CD14-positive monocyte (primary cell): Measurements from ENCODE around the gene BOD1L1. TPM values are rescaled to one million over a fixed set of nuclear protein-coding genes. Genes with fewer than 3 reads are reported as not detected.

ENCODE experiments used
- DNase-seq, 3 donors: peaks; one replicate each; pipeline ENCODE4 v3.0.0-alpha.2; 2011 to 2022
- H2AFZ ChIP-seq: 2 replicates; pipeline ENCODE4 v1.6.0; 2012; ENCODE audit warnings: mild to moderate bottlenecking, low read depth, low read length, inconsistent platforms; ENCODE audit not compliant: insufficient read depth, poor library complexity, severe bottlenecking
- H3K27ac ChIP-seq, 2 donors: 1 replicate in 1 of 2; 2 replicates in 1 of 2; pipeline ENCODE4 v1.5.1; 2012 to 2013; ENCODE audit warnings: low read length in 2 of 2, control low read depth in 1 of 2, inconsistent platforms in 1 of 2, low read depth in 1 of 2, mild to moderate bottlenecking in 1 of 2
- H3K27me3 ChIP-seq, 2 donors: one replicate each; pipeline versions ENCODE4 v1.6.0 to v1.6.1; 2011 to 2013; ENCODE audit warnings: low read length in 2 of 2; ENCODE audit not compliant: control insufficient read depth in 2 of 2, insufficient read depth in 2 of 2
- H3K36me3 ChIP-seq, 2 donors: replicated peaks in 1 of 2; 1 replicate in 1 of 2; 2 replicates in 1 of 2; pipeline versions ENCODE4 v1.5.1 to v1.6.1; 2012 to 2013; ENCODE audit warnings: low read length in 2 of 2, control low read depth in 1 of 2, inconsistent platforms in 1 of 2, mild to moderate bottlenecking in 1 of 2; ENCODE audit not compliant: insufficient read depth in 2 of 2, control insufficient read depth in 1 of 2
- H3K4me1 ChIP-seq, 2 donors: 1 replicate in 1 of 2; 2 replicates in 1 of 2; pipeline versions ENCODE4 v1.5.1 to v1.6.1; 2012 to 2013; ENCODE audit warnings: low read length in 2 of 2, control low read depth in 1 of 2, inconsistent platforms in 1 of 2, mild to moderate bottlenecking in 1 of 2, moderate library complexity in 1 of 2; ENCODE audit not compliant: insufficient read depth in 2 of 2, control insufficient read depth in 1 of 2
- H3K4me2 ChIP-seq: replicated peaks from 2 replicates; pipeline ENCODE3; 2012; ENCODE audit warnings: low read length, moderate library complexity, mild to moderate bottlenecking; ENCODE audit not compliant: poor library complexity, severe bottlenecking; ENCODE audit errors: extremely low read depth
- H3K4me3 ChIP-seq, 3 experiments: fragments of 200-600 bp in 1 of 3; sonication (generic) in 1 of 3; replicated peaks in 1 of 3; 1 replicate in 2 of 3; 2 replicates in 1 of 3; pipeline ENCODE4 v1.5.1; 2011 to 2013; ENCODE audit warnings: low read length in 3 of 3, mild to moderate bottlenecking in 3 of 3, control low read depth in 2 of 3, low read depth in 2 of 3, inconsistent platforms in 1 of 3, moderate library complexity in 1 of 3
- H3K79me2 ChIP-seq: 2 replicates; pipeline ENCODE4 v1.6.0; 2012; ENCODE audit warnings: mild to moderate bottlenecking, control low read depth, inconsistent platforms, low read length, moderate library complexity; ENCODE audit not compliant: insufficient read depth
- H3K9ac ChIP-seq: 2 replicates; pipeline ENCODE4 v1.6.0; 2017; ENCODE audit warnings: low read length, mild to moderate bottlenecking; ENCODE audit not compliant: insufficient read depth, poor library complexity, severe bottlenecking
- H3K9me3 ChIP-seq, 2 donors: replicated peaks in 1 of 2; 1 replicate in 1 of 2; 2 replicates in 1 of 2; pipeline versions ENCODE4 v1.5.1 to v1.6.1; 2012 to 2013; ENCODE audit warnings: low read length in 2 of 2, control low read depth in 1 of 2; ENCODE audit not compliant: control insufficient read depth in 1 of 2, insufficient read depth in 1 of 2
- H4K20me1 ChIP-seq: 2 replicates; pipeline ENCODE4 v1.6.0; 2012; ENCODE audit warnings: mild to moderate bottlenecking, low read length, control low read depth, moderate library complexity; ENCODE audit not compliant: insufficient read depth
- H3K27ac Mint-ChIP-seq, 7 donors: one replicate each; pipeline ENCODE4 v1.8.0; 2020; ENCODE audit warnings: mild to moderate bottlenecking in 7 of 7, mixed read lengths in 7 of 7, moderate library complexity in 6 of 7, inconsistent platforms in 2 of 7
- H3K27me3 Mint-ChIP-seq, 3 donors: one replicate each; pipeline ENCODE4 v1.8.0; 2021 to 2022; ENCODE audit warnings: low read depth in 3 of 3, mild to moderate bottlenecking in 3 of 3, mixed read lengths in 3 of 3, moderate library complexity in 3 of 3, inconsistent platforms in 1 of 3
- H3K36me3 Mint-ChIP-seq, 2 donors: one replicate each; pipeline ENCODE4 v1.8.0; 2020; ENCODE audit warnings: mixed read lengths in 2 of 2, inconsistent platforms in 1 of 2, mild to moderate bottlenecking in 1 of 2
- H3K4me1 Mint-ChIP-seq: one replicate; pipeline ENCODE4 v1.8.0; 2020; ENCODE audit warnings: mild to moderate bottlenecking, mixed read lengths
- H3K4me3 Mint-ChIP-seq, 2 donors: one replicate each; pipeline ENCODE4 v1.8.0; 2020; ENCODE audit warnings: mild to moderate bottlenecking in 2 of 2, mixed read lengths in 2 of 2, moderate library complexity in 1 of 2
- H3K9me3 Mint-ChIP-seq, 7 donors: one replicate each; pipeline ENCODE4 v1.8.0; 2020 to 2022; ENCODE audit warnings: mixed read lengths in 7 of 7, mild to moderate bottlenecking in 6 of 7, moderate library complexity in 6 of 7, inconsistent platforms in 2 of 7
- CTCF ChIP-seq: fragments of 200-600 bp; IDR thresholded peaks from one replicate; pipeline ENCODE4 v1.8.0; 2022; ENCODE audit warnings: antibody characterized with exemption, mild to moderate bottlenecking
- WGBS: methylation state at CpG from one replicate; pipeline ENCODE4 v1.1.5; 2013; ENCODE audit warnings: missing lambda C conversion rate; ENCODE audit not compliant: insufficient coverage; 5-methylcytosine and 5-hydroxymethylcytosine counted together
- intact Hi-C, 2 donors: fragments of 100-400 bp; cut with micrococcal nuclease; formaldehyde crosslinking; loops; one replicate each; pipeline versions ENCODE4 v1.15.0 to v1.15.1; 2023
- polyA plus RNA-seq, 3 donors: library from polyadenylated mRNA; depleted of rRNA in 1 of 3; unstranded in 2 of 3; stranded (reverse) in 1 of 3; fragments of 300-500 nt in 2 of 3; fragments of >200 nt in 1 of 3; fragmentation: Illumina TruSeq in 2 of 3; gene quantifications; 1 replicate in 2 of 3; 2 replicates in 1 of 3; pipeline ENCODE4 v1.2.3, GENCODE V29; 2012 to 2021

Gene BOD1L1
- polyA plus RNA-seq, 3 donors: 0.72 to 26.7 (median 1.5) TPM

DNA sequence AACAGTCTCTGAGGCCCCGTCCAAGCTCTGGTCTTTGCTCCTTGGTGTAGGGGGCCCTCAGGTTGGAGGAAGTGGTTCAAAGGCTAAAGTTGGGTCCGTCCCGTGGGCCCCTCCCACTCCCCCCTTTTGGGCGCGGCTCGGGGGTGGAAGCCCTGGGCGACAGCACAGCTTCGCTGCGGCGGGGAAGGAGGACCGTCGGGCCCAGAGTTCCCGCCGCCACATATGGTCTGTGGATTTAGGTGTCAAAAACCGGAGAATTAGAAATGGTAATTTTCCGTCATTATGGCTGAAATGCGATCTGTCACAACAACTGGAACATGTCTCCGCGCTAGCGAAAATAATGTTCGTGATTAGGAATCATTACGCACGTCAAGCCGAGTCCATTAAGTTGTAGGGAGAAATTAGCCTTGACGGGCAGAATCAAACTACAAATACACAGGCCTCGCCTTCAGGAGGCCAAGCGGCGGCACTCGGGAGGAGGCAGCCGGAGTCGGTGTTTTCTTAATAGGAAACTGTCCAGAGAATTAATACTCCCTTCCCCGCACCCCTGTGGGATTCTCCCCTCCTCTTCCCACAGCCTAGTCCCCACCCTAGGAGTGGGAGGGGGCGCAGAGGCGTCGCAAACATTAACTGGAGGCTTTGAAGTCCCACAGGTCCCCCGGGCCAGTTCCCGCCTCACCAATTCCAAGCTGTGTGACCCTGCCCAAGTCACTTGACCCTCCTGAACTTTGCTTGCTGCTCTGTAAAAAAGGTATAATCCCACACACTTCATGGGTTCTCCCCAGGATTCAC is 98.2 kb downstream of the BOD1L1 start:
- no peak for TF ChIP-seq CTCF
- peaks cover 3 to 53% (median 42%) of the 10 kb centered on the region in 7 donors for H3K9me3 Mint-ChIP-seq
- Histone ChIP-seq H3K9me3 (peaks cover 28 to 82% of the 10 kb centered on the region in 2 donors), H3K9ac (no peak overlapping the region), H3K4me2 (peak overlapping the region; percentile 57), H4K20me1 (no peaks in the 10 kb centered on the region), H3K36me3 (no peaks in the 10 kb centered on the region), H3K79me2 (no peaks in the 10 kb centered on the region), H3K27ac (no peak overlapping the region), H2AFZ (peak overlapping the region; percentile 12), H3K4me3 (peak overlapping the region in 1 of 3 experiments; percentile 56), H3K27me3 (peaks cover 93 to 99% of the 10 kb centered on the region in 2 donors), H3K4me1 (peaks cover 47 to 52% of the 10 kb centered on the region in 2 donors)
- intact Hi-C loops: no loop called here
- WGBS: 8% methylated on average over 19 of the region's 37 CpGs
- peaks cover 50% of the 10 kb centered on the region for H3K4me1 Mint-ChIP-seq
- peaks cover 99% of the 10 kb centered on the region in 3 donors for H3K27me3 Mint-ChIP-seq
- H3K27ac Mint-ChIP-seq: peak overlapping the region in 2 of 7 donors; percentile 30 to 45
- peak overlapping the region; percentile 27 to 89 for H3K4me3 Mint-ChIP-seq
- peaks cover 8 to 29% of the 10 kb centered on the region in 2 donors for H3K36me3 Mint-ChIP-seq
- DNase-seq: no peak

GRCh38 chr4:13528821-13529127 is 98.8 kb downstream of the BOD1L1 start:
- Histone ChIP-seq H3K9me3 (peaks cover 33 to 82% of the 10 kb centered on the region in 2 donors), H3K36me3 (no peaks in the 10 kb centered on the region), H3K27me3 (peaks cover 93 to 99% of the 10 kb centered on the region in 2 donors), H2AFZ (no peak overlapping the region), H3K27ac (no peak overlapping the region), H3K4me2 (peak overlapping the region; percentile 57), H3K79me2 (no peaks in the 10 kb centered on the region), H3K4me3 (peak overlapping the region in 1 of 3 experiments; percentile 56), H4K20me1 (no peaks in the 10 kb centered on the region), H3K4me1 (peaks cover 47 to 49% of the 10 kb centered on the region in 2 donors), H3K9ac (no peak overlapping the region)
- peaks cover 47% of the 10 kb centered on the region for H3K4me1 Mint-ChIP-seq
- H3K36me3 Mint-ChIP-seq: peaks cover 13 to 31% of the 10 kb centered on the region in 2 donors
- WGBS: no CpG with 5 or more reads among the region's 5 CpGs
- H3K27me3 Mint-ChIP-seq: peaks cover 99% of the 10 kb centered on the region in 3 donors
- intact Hi-C loops: no loop called here
- no peak overlapping the region for H3K27ac Mint-ChIP-seq
- no peak for DNase-seq
- H3K4me3 Mint-ChIP-seq: peak overlapping the region; percentile 69 to 89
- no peak for TF ChIP-seq CTCF
- H3K9me3 Mint-ChIP-seq: peaks cover 9 to 56% (median 47%) of the 10 kb centered on the region in 7 donors
